Esophagus squamous epithelium (tissue), 5 donors: ENCODE results near the gene IFT80. TPM values are rescaled to one million over a fixed set of nuclear protein-coding genes. Genes with fewer than 3 reads are reported as not detected.

ENCODE experiments used
- DNase-seq: peaks from one replicate; lab custom pipeline; 2025; lab: John Stamatoyannopoulos, UW
- H3K27ac ChIP-seq, 4 donors: fragments of 200-600 bp; sonication (generic); one replicate each; pipeline ENCODE4 v1.5.1; 2016 to 2019; ENCODE audit warnings: mild to moderate bottlenecking in 1 of 4
- H3K27me3 ChIP-seq, 4 donors: fragments of 200-600 bp; sonication (generic); 1 replicate in 3 of 4; 2 replicates in 1 of 4; pipeline versions ENCODE4 v1.5.1 to v1.6.0; 2017 to 2021; ENCODE audit warnings: antibody characterized with exemption in 1 of 4
- H3K36me3 ChIP-seq, 3 donors: fragments of 200-600 bp; sonication (generic); one replicate each; pipeline ENCODE4 v1.5.1; 2016 to 2019
- H3K4me1 ChIP-seq, 3 donors: fragments of 200-600 bp; sonication (generic); one replicate each; pipeline ENCODE4 v1.5.1; 2017 to 2019
- H3K4me3 ChIP-seq, 4 donors: fragments of 200-600 bp; sonication (generic); 1 replicate in 3 of 4; 2 replicates in 1 of 4; pipeline ENCODE4 v1.5.1; 2016 to 2019; ENCODE audit warnings: mild to moderate bottlenecking in 2 of 4, moderate library complexity in 1 of 4
- H3K9me3 ChIP-seq, 3 donors: fragments of 200-600 bp; sonication (generic); one replicate each; pipeline ENCODE4 v1.5.1; 2016 to 2019
- POLR2A ChIP-seq, 4 donors: fragments of 450-650 bp; IDR thresholded peaks; one replicate each; pipeline ENCODE4 v1.6.1; 2017; ENCODE audit warnings: antibody characterized with exemption in 4 of 4, mild to moderate bottlenecking in 4 of 4, moderate library complexity in 3 of 4
- WGBS, 2 donors: methylation state at CpG; one replicate each; pipeline ENCODE4 v1.1.5; 2018; 5-methylcytosine and 5-hydroxymethylcytosine counted together
- intact Hi-C: fragments of 100-400 bp; cut with DNase I; formaldehyde crosslinking; loops from one replicate; pipeline ENCODE4 v1.15.0; 2022
- total RNA-seq, 4 donors: library from RNA; depleted of rRNA; stranded (reverse); fragments of >200 nt; gene quantifications; one replicate each; pipeline ENCODE4 v1.1.0, GENCODE V29; 2016
- TF ChIP-seq, protein P1 (sequence below), 6 experiments: fragments of 450-650 bp in 4 of 6; fragments of 200-600 bp in 2 of 6; sonication (generic) in 2 of 6; IDR thresholded peaks; one replicate each; pipeline ENCODE4 v1.5.1; 2016 to 2019; ENCODE audit warnings: antibody characterized with exemption in 6 of 6, mild to moderate bottlenecking in 4 of 6, moderate library complexity in 4 of 6
- donor health status: DM: yes; HTN: yes; CAD: no.

Gene IFT80
- total RNA-seq, 4 donors from 2014 or later = 10.8 to 20.4 (median 14.9) TPM

DNA sequence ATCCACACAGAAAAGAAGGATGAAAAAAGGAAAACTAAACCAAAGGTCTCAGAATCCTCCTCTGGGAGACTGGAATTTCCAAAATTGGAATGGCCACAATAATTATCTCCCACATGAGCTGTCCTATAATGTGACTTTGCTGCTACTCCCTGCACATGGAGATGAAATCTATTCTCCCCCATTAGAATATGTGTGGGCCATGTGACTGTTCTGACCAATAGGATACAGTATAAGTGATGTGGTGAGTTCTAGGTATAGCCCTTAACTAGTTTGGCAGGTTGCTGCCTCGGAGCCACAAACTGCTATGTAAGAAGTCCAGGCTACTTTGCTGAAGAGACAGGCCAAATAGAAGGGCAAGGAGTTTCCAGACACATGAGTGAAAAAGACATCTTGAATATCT, 45.4 kb upstream of the IFT80 start:
- no peak overlapping the region for H3K27ac ChIP-seq
- H3K27me3 ChIP-seq = peaks cover 0 to 2% (median 0%) of the 10 kb centered on the region in 4 donors
- no peak overlapping the region for H3K4me3 ChIP-seq
- TF ChIP-seq POLR2A (IDR thresholded peaks at IDR 0.05) = no peak
- TF ChIP-seq, protein P1, sequence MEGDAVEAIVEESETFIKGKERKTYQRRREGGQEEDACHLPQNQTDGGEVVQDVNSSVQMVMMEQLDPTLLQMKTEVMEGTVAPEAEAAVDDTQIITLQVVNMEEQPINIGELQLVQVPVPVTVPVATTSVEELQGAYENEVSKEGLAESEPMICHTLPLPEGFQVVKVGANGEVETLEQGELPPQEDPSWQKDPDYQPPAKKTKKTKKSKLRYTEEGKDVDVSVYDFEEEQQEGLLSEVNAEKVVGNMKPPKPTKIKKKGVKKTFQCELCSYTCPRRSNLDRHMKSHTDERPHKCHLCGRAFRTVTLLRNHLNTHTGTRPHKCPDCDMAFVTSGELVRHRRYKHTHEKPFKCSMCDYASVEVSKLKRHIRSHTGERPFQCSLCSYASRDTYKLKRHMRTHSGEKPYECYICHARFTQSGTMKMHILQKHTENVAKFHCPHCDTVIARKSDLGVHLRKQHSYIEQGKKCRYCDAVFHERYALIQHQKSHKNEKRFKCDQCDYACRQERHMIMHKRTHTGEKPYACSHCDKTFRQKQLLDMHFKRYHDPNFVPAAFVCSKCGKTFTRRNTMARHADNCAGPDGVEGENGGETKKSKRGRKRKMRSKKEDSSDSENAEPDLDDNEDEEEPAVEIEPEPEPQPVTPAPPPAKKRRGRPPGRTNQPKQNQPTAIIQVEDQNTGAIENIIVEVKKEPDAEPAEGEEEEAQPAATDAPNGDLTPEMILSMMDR (IDR thresholded peaks at IDR 0.05) = no peak
- no peaks in the 10 kb centered on the region for H3K9me3 ChIP-seq
- intact Hi-C loops = no loop called here
- peaks cover 0 to 17% (median 3%) of the 10 kb centered on the region in 3 donors for H3K36me3 ChIP-seq
- H3K4me1 ChIP-seq = peaks cover 0 to 30% (median 5%) of the 10 kb centered on the region in 3 donors
- no peak for DNase-seq
- WGBS, 2 donors = 50 to 91% methylated on average over 1 of the region's 1 CpG

DNA sequence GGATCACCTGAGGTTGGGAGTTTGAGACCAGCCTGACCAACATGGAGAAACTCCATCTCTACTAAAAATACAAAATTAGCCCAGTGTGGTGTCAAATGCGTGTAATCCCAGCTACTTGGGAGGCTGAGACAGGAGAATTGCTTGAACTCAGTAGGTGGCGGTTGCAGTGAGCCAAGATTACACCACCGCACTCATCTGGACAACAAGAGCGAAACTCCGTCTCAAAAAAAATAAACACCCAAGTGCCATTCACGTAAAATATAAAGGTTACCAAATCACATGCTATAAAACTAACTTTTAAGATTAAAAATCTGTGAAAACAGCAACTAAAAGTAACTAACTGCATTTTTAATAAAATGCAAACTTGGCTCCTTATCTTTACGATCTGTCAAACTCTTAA, 41.7 kb upstream of the IFT80 start:
- Histone ChIP-seq H3K27ac (no peak overlapping the region), H3K27me3 (no peaks in the 10 kb centered on the region), H3K4me1 (no peaks in the 10 kb centered on the region), H3K9me3 (no peaks in the 10 kb centered on the region), H3K36me3 (peaks cover 0 to 42% (median 3%) of the 10 kb centered on the region in 3 donors), H3K4me3 (no peak overlapping the region)
- WGBS, 2 donors = 91 to 94% methylated on average over 7 of the region's 7 CpGs
- no peak for DNase-seq
- TF ChIP-seq, protein P1 (IDR thresholded peaks at IDR 0.05) = no peak
- TF ChIP-seq POLR2A (IDR thresholded peaks at IDR 0.05) = no peak
- intact Hi-C loops = no loop called here

DNA sequence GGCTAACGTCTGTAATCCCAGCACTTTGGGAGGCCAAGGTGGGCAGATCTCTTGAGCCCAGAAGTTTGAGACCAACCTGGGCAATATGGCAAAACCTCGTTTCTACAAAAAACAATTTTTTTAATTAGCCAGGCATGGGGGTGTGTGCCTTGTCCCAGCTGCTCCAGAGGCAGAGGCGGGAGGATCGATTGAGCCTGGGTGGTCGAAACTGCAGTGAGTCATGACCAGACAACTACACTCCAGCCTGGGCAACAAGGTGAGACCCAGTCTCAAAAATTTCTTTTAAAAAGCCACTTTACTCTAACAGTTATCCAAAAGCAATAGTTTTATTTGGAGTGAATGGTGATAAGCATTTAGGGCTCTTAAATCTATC, 38.0 kb upstream of the IFT80 start:
- peaks cover 0 to 68% (median under 1%) of the 10 kb centered on the region in 3 donors for H3K36me3 ChIP-seq
- DNase-seq = no peak
- H3K27me3 ChIP-seq = no peaks in the 10 kb centered on the region
- intact Hi-C loops = no loop called here
- no peak for TF ChIP-seq POLR2A (IDR thresholded peaks at IDR 0.05)
- TF ChIP-seq, protein P1 (IDR thresholded peaks at IDR 0.05) = no peak
- no peaks in the 10 kb centered on the region for H3K9me3 ChIP-seq
- 70 to 90% methylated on average over 2 to 5 of the region's 5 CpGs for WGBS, 2 donors
- H3K4me3 ChIP-seq = no peak overlapping the region
- H3K4me1 ChIP-seq = no peaks in the 10 kb centered on the region
- no peak overlapping the region for H3K27ac ChIP-seq

DNA sequence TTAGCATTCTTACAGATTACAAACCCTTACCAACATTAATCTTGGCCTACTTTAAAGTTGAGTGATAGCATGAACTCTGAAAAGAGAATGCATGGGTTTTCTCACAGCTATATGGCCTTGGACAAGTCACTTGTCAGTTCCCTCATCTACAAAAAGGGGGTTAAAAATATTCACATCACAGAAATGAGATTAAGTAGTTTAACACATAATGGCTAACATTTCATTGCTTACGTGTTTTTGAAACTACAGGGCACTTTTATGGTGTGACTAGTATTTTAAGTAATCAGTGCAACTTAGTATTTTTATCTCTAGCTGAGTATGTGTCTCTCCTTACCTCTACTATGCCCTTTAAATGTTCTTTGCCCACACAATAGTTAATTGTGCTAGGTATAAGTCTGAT, 36.7 kb upstream of the IFT80 start:
- WGBS, 2 donors = 80 to 93% methylated on average over 1 of the region's 1 CpG
- no peaks in the 10 kb centered on the region for H3K27me3 ChIP-seq
- no peak overlapping the region for H3K27ac ChIP-seq
- no peak for DNase-seq
- intact Hi-C loops = no loop called here
- no peak overlapping the region for H3K4me3 ChIP-seq
- peaks cover 0 to 81% (median 6%) of the 10 kb centered on the region in 3 donors for H3K36me3 ChIP-seq
- H3K4me1 ChIP-seq = no peaks in the 10 kb centered on the region
- no peaks in the 10 kb centered on the region for H3K9me3 ChIP-seq
- TF ChIP-seq, protein P1 (IDR thresholded peaks at IDR 0.05) = no peak
- no peak for TF ChIP-seq POLR2A (IDR thresholded peaks at IDR 0.05)

DNA sequence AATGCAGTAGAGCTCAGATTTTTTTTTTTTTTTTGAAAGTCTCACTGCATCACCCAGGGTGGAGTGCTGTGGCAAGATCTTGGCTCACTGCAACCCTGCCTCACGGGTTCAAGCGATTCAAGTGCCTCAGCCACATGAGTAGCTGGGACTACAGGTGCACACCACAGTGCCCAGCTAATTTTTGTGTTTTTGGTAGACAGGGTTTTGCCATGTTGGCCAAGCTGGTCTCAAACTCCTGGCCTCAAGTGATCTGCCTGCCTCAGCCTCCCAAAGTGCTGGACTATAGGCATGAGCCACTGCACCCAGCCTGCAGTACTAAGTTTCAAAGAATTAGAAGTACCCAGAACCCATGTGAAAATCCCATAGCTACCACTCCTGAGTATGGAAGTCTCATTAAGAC, 36.1 kb upstream of the IFT80 start:
- Histone ChIP-seq H3K36me3 (peaks cover 0 to 88% (median 7%) of the 10 kb centered on the region in 3 donors), H3K4me3 (no peak overlapping the region), H3K4me1 (no peaks in the 10 kb centered on the region), H3K9me3 (no peaks in the 10 kb centered on the region), H3K27ac (no peak overlapping the region), H3K27me3 (no peaks in the 10 kb centered on the region)
- intact Hi-C loops = no loop called here
- no peak for TF ChIP-seq POLR2A (IDR thresholded peaks at IDR 0.05)
- no peak for DNase-seq
- WGBS, 2 donors = 77 to 81% methylated on average over 2 of the region's 2 CpGs

DNA sequence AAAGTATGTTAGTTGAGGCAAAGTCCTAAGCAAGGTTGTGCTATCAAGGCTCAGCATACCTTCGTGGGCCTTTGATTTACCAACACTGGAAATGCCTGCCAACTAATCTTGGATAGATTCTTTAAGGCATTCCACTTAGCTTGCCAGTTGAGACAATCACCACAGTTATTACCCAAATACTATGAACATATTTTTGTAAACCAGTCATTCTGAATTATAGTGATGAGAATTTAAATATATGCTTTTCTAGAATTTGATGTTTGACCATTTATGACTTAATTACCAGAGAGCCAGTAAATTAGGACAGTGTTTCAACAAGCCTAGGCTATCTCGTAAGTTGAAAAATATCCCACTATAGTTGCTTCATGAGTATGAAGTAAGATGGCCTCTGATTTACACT, 35.0 kb upstream of the IFT80 start:
- no peak overlapping the region for H3K27ac ChIP-seq
- H3K4me1 ChIP-seq = no peaks in the 10 kb centered on the region
- H3K27me3 ChIP-seq = no peaks in the 10 kb centered on the region
- WGBS, 2 donors = 48 to 57% methylated on average over 2 of the region's 2 CpGs
- intact Hi-C loops = no loop called here
- peaks cover 0 to 89% (median 12%) of the 10 kb centered on the region in 3 donors for H3K36me3 ChIP-seq
- DNase-seq = no peak
- no peak for TF ChIP-seq POLR2A (IDR thresholded peaks at IDR 0.05)
- TF ChIP-seq, protein P1 (IDR thresholded peaks at IDR 0.05) = no peak
- no peaks in the 10 kb centered on the region for H3K9me3 ChIP-seq
- no peak overlapping the region for H3K4me3 ChIP-seq
